NCI-H2107 treated with DMSO at 0.1 percent for 48 hours (cell line): Measurements from ENCODE around the gene CHTF8.
"Not testable (repeated sequence)": the region's sequence is repeated elsewhere in the genome, so short reads cannot be mapped to it uniquely, and the experiment has no call there.

Experiments used
- DNase-seq: peaks from one replicate; lab custom pipeline; 2025; ENCODE audit not compliant: unreplicated experiment; lab: John Stamatoyannopoulos, UW

CHTF8 gene

GRCh38 chr16:69139464-69139863, 7.1 kb upstream of the CHTF8 start:
- not testable (repeated sequence) for DNase-seq

- no peak for DNase-seq
These were observed 6.2 kb upstream of the CHTF8 start for GRCh38 chr16:69138608-69139007.

DNA sequence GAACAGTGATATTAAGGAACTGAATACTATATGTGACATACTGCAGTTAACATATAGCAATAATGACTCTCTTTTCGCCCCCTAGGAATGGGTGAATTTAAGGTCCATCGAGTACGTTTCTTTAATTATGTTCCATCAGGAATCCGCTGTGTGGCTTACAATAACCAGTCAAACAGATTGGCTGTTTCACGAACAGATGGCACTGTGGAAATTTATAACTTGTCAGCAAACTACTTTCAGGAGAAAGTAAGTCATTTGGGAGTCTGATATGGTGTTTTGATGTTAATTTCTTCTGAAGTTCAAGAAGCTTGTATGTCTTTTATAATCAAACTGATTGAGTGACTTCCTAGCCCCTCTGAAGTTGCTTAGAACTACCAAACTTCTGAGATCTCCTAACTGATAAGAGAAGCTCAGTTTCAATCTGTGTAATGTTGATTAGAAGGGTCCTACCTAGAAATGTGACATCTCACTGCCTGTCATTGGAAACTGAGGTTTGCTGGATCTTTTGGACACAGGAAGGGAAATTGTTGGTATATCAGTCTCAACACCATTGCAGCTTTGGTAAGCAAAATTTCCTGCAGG, 1.1 kb upstream of the CHTF8 start:
- no peak for DNase-seq

DNA sequence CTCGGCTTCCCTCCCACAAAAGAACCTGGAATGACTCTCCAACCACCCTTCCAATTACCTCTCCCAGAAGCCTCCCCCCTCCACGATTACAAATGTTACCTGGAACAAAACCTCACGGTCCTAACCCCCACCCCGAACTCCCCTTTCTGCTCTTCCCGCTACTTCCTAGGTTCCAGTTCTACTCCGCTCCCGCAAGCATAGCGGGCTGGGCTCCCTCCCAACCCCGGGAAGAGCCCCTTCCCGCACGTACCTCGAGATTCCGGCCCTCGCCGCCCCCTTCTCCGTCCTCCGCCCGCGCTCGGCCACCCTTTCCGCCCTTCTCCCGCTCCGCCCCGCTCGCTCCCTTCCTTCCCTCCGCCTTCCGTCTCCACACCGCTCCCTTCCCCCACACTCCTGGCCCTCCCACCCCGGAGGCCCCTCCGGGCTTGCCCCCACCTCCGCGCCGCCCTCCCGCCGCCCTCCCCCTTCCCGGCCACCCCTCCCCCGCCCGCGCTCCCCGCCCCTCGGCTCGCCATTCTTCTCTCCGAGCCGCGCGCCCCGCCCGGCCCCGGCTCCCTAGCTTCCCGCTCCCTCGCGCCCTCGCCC, 457 bp downstream of the CHTF8 start:
- peak; percentile 23 for DNase-seq

GRCh38 chr16:69131167-69131838, 1.1 kb downstream of the CHTF8 start:
- DNase-seq = no peak

DNA sequence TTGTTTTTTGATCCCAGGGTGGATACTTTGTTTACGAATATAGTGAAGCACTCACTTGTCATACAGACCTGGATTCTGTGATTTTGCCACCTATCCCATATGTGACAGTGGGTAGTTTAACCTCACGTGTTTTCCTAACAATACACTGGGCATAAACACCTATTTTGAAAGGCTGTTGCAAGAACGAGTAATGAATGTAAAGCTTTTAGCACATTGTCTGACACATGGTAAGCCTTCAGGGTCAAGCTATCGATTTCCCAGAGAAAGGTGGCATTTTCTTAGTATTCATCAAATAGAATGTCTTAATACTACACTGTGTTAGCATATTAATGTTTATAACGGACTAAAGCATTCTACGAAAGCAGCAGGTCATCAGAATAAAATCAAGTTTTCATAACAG, 1.9 kb downstream of the CHTF8 start:
- no peak for DNase-seq

DNA sequence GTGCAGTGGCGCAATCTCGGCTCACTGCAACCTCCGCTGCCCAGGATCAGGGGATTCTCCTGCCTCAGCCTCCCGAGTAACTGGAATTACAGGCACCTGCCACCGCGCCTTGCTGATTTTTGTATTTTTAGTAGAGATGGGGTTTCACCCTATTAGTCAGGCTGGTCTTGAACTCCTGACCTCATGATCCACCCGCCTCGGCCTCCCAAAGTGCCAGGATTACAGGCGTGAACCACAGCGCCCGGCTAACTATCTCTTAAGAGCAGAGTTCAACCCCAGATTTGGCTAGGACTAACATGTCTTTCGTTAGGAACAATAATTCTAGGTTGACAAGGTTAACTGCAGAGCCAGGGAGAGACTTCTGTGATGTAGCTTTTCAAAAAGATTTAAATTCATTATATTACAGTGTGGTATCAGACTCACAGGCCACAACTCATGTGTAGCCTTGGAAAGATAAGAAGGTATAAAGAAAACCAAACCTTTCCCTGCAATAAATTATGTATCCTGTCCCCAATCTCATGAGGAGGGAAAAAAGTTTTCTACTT, 4.3 kb downstream of the CHTF8 start:
- DNase-seq = no peak

GRCh38 chr16:69126801-69127200, 5.6 kb downstream of the CHTF8 start:
- not testable (repeated sequence) for DNase-seq

DNA sequence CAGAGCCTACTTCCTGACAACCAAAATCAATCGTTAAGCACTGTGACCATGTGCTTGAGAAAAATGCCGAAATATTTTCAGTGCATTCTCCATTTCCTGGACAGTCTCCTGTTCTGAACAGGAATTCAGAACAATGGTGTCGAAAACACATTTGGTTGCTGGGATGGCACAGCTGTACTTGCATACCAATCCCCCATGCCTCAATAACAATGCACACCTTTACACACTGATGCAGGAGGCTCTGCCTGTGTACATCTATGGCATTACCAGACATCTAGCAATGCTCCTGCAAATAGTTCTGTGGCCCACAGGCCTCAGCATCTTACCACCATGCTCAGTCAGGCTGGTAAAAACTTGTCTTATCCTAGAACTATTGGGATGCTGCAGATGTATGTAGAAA, 6.2 kb downstream of the CHTF8 start:
- no peak for DNase-seq

- DNase-seq = not testable (repeated sequence)
These were observed 7.4 kb downstream of the CHTF8 start for GRCh38 chr16:69124961-69125360.

DNA sequence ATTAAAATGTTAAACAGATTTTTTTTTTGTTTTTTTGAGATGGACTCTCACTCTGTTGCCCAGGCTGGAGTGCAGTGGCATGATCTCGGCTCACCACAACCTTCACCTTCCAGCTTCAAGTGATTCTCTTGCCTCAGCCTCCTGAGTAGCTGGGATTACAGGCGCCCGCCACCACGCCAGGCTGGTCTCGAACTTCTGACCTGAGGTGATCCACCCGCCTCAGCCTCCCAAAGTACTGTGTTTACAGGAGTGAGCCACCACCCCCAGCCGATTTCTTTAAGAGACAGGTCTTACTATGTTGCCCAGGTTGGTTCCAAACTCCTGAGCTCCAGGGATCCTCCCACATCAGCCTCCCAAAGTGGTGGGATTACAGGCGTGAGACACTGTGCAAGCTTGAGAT, 8.0 kb downstream of the CHTF8 start:
- not testable (repeated sequence) for DNase-seq

DNA sequence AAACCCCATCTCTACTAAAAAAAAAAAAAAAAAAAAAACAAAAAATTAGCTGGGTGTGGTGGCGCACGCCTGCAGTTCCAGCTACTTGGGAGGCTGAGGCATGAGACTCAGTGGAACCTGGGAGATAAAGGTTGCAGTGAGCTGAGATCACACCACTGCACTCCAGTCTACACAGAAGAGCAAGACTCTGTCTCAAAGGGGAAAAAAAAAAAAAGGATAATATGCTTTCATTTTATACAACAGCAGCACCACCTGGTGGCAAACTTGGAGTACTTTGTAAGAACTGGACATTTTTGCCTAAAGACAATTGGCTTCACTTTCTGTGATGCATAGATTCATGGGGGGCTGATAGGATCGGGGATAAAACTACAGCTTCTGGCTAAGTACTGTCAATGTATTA, 8.5 kb downstream of the CHTF8 start:
- peak; percentile 61 for DNase-seq

DNA sequence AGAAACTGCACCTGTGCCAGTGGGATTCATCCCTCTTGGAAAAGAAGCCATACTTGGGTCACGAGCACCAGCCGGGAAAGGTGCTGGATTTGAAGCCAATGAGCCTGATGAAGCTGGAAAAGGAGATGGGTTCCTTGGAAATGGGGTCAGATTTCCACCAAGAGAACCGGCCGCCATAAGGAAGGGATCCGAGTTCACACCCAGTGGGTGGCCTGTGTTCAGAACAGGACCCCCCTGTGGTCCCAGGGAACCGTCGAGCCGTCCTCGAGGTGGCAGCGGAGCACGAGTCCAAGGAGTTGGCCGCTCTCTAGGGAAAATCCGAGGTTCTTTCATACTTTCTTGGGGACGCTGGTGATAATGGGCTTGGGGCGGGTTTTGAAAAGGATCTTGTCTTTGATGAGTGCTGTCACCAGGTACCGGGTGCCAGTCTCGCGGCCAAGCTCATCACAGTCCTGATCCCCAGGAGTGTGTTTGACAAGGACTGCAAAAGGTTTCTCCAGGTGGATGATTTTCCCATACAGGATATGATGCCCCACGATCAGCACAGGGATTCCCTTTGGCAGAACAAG, 12.2 kb downstream of the CHTF8 start:
- DNase-seq = no peak

DNA sequence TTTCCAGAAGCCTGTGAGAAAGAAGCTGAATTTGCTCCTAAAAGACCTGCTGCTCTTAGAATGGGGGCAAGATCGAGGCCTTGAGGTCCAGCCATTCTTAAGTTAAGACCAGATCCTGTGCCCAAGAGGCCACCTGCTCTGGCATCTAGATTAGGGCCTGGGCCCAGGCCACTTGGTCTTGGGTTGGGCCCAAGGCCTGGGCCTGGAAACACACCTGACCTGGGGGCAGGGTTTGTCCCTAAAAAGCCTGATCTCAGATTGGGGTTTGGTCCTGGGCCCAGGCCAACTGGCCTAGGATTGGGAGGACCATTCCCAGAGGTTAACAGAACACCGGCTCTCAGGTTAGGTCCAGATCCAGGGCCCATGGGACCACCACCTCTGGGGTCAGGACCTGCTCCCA, 12.9 kb downstream of the CHTF8 start:
- DNase-seq = no peak

DNA sequence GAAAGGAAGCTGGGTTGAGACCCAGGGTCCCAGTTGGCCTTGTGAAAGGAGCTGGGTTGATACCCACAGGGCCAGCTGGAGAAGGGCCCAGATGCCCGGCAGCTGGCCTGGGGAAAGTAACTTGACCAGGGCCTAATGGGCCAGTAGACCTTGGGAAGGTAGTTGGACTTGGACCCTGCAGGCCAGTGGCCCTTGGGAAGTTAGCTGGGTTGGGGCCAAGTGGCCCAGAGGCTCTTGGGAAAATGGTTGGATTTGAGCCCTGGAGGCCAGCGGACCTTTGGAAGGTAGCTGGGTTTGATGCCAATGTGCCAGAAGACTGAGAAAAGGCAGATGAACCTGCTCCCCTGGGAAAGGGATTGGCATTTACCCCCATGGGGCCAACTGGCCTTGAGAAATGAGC, 13.4 kb downstream of the CHTF8 start:
- no peak for DNase-seq

GRCh38 chr16:69118468-69118867, 13.9 kb downstream of the CHTF8 start:
- no peak for DNase-seq

- no peak for DNase-seq
These were observed 15.5 kb downstream of the CHTF8 start for GRCh38 chr16:69116906-69117305.

DNA sequence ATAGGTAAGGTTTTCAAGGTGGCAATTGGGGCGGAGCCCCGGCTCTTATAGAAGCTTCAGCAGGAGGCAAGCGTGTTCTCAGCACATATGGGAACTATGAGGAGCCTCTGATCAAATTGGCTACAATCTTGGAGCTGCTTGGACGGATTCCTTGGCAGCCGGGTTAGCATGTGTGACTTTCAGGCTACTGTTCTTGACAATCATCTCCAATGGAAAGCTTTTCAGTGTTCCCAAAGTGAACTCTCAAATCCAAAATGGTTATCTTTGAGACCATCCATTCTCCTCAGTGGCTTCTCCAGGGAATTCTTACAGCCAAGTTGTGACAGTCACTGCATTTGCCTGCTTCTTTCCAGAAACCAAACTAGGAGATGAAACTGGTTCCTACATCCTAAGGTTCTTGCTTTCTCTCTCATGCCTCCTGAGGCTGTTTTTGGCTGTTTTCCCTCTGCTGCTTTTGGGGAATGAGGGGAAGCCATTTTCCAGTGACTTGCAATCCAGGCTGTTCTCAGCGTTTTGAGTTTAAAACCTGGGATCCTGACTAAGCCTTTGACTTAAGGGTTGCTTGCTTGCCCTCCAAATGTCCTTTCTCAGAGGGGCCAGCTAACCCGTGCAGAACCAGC, 16.0 kb downstream of the CHTF8 start:
- DNase-seq = no peak

GRCh38 chr16:69115837-69116236, 16.6 kb downstream of the CHTF8 start:
- no peak for DNase-seq

DNA sequence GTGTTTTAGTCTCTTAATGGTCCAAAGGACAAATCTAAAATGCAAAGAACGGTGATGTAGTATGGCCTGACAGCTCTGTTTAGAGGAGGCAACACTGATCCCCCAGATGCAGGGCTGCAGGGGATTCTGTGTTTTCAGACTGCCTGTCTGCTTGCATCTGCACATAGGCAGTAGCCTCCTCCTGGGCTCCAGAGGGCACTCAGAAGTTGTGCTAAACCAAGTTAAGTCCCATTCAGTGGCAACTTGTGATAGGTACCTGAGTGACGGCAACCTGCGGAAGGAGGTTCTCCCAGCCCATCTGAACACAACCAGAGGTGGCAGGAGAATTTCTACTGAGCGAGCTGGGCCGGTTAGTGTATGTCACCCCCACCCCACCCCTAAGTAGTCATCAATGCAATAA, 17.0 kb downstream of the CHTF8 start:
- no peak for DNase-seq

DNA sequence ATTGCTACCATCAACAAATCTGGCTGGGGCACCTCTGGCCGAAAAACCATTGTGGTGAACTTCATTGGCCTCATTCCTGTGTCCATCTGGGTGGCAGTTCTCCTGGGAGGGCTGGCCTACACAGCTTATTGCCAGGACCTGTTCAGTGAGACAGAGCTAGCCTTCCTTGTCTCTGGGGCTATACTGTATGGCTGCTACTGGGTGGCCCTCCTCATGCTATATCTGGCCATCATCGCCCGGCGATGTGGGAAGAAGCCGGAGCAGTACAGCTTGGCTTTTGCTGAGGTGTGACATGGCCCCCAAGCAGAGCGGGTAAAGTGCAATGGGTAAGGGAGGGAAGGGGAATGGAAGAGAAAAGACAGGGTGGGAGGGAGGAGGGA, 17.4 kb downstream of the CHTF8 start:
- DNase-seq = no peak
